ENCODE data around the gene TEX2. TPM values are rescaled to one million over a fixed set of nuclear protein-coding genes. Genes with fewer than 3 reads are reported as not detected.
"Not testable (repeated sequence)": the region's sequence is repeated elsewhere in the genome, so short reads cannot be mapped to it uniquely, and the experiment has no call there.

Gene TEX2
- total RNA-seq, 1 donor = 17.5 TPM

DNA sequence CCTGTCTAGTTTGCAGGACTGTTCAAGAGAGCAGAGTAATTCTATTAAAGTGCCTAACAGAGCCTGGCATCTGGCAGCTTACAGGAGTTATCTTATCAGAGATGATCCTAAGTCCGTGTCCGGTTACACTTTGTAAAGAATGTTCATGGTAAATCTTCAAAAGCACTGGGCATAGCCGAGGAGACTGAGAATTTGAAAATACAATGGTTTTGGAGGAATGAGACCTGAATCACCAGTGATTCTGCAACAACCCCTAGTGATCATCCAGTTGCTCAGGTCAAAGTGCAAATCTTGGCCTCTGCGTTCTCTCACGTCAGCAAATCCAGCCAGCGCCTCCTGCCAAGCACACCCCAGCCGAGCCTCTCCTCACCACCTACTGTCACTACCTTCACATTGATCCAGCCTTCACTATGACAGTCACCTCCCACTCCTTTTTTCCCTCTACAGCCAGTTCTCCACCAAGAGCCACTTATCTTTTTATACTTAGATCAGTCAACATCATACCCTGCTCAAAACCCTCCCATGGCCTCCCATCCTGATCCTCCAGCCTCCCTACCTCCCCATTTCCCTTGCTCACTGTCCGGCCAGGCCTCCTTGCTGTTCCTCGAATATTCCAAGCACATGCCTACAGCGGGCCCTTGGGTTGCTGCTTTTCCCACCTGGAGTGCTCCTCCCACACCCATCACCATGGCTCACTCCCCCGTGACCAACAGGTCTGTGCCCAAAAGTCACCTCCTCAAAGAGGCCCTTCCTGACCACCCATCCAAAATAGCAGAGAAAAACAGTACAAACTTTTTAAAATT is 75.8 kb downstream of the TEX2 start:
- DNase-seq (ENCODE audit: low read depth in 2 of 3, low spot score in 2 of 3) = no peak

DNA sequence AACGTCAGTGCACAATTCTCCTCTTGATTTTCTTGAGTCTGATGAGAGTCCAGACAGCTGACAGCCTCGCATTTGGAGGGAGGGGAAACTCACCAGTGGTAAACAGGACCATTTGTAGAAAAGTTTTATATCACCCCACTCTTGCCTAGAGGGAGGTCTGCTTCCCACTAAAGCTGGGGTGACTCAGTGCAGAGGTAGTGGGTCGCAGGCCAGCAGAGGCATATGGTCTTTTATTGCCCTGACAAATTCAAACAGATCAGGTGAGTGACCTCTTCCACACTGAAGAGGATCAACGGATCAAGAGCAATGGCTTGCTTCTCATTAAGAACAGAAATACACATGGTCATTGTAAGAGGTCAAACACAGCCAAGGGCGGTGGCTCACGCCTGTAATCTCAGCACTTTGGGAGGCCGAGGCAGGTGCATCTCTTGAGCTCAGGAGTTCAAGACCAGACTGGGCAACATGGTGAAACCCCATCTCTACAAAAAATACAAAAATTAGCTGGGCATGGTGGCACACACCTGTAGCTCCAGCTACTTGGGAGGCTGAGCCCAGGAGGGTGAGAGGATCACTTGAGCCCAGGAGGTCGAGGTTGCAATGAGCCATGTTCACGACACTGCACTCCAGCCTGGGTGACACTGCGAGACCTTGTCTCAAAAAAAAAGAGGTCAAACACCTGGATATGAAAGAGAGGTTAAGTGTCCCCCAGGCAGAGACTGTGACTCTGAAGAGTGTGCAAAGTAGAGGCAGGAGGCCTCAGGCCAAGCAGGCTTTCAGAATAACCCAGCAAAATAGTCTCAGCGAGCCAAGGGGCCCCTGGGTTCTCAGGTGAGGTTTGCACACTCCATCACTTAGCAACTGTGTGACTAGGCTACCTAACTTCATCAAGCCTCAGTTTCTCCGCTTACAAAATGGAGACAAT is 76.6 kb downstream of the TEX2 start:
- DNase-seq (ENCODE audit: low read depth in 2 of 3, low spot score in 2 of 3) = no peak

DNA sequence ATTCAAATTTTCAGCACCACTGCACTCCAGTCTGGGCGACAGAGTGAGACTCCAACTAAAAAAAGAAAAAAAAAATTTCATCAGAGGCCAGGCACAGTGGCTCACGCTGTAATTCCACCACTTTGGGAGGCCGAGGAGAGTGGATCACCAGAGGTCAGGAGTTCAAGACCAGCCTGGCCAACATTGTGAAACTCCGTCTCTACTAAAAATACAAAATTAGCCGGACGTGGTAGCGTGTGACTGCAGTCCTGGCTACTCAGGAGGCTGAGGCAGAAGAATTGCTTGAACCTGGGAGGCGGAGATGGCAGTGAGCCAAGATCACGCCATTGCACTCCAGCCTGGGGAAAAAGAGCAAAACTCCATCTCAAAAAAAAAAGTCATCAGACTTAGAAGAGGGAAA is 77.5 kb downstream of the TEX2 start:
- not testable (repeated sequence) for DNase-seq (ENCODE audit: low read depth in 2 of 3, low spot score in 2 of 3)

DNA sequence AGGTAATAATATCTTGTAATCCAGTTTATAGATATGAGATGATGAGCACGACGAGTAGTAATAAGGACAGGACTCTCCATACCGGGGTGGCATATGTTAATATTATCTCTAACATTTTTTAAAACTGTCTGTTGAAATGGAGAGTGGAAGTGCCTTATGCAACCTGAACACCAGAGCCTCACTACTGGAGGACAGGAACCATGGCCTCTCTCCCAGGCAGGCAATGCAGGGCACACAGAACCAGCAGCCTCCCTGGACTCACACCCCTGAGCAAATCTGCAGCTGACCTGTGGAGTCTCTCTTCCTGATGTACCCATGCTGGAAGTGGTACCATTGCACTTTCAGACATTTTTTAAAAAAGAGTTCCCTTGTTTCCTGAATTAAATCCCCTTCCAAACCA is 78.0 kb downstream of the TEX2 start:
- DNase-seq (ENCODE audit: low read depth in 2 of 3, low spot score in 2 of 3) = no peak

DNA sequence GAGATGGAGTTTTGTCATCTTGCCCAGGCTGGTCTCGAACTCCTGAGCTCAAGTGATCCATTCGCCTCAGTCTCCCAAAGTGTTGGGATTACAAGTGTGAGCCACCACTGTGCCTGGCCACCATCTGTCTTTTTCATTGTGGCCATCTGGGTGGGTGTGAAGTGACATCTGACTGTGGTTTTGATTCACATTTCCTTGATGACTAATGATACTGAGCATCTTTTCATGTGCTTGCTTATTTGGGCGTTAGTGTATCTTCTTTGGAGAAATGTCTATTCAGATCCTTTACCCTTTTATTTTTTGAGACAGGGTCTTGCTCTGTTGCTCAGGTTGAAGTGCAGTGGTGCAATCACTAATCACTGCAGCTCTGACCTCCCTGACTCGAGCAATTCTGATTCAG is 79.2 kb downstream of the TEX2 start:
- peak in 1 of 3 donors; percentile 36 for DNase-seq (ENCODE audit: low read depth in 2 of 3, low spot score in 2 of 3)

DNA sequence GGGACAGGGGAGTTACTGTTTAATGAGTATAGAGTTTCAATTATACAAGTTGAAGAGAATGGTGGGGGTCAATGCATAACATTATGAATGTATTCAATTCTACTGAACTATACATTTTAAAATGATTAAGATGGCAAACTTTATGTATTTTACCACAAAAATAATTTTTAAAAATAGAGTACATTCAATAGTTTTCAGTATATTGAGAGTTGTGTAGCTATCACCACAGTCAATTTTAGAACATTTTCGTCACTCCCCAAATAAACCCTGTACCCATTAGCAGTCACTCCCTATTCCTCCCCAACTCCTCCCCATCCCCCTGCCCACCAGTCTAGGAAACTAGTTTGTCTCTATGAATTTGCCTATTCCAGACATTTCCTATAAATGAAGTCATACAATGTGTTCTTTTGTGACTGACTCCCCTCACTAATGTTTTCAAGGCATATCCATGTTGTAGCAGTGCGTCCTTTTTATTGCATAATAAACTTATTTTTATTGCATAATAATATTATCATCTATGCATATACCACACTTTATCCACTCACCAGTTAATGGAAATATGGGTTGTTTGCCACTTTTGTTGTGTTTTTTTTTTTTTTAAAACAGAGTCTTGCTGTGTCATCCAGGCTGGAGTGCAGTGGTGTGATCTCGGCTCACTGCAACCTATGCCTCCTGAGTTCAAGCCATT is 80.6 kb downstream of the TEX2 start:
- DNase-seq (ENCODE audit: low read depth in 2 of 3, low spot score in 2 of 3) = no peak

DNA sequence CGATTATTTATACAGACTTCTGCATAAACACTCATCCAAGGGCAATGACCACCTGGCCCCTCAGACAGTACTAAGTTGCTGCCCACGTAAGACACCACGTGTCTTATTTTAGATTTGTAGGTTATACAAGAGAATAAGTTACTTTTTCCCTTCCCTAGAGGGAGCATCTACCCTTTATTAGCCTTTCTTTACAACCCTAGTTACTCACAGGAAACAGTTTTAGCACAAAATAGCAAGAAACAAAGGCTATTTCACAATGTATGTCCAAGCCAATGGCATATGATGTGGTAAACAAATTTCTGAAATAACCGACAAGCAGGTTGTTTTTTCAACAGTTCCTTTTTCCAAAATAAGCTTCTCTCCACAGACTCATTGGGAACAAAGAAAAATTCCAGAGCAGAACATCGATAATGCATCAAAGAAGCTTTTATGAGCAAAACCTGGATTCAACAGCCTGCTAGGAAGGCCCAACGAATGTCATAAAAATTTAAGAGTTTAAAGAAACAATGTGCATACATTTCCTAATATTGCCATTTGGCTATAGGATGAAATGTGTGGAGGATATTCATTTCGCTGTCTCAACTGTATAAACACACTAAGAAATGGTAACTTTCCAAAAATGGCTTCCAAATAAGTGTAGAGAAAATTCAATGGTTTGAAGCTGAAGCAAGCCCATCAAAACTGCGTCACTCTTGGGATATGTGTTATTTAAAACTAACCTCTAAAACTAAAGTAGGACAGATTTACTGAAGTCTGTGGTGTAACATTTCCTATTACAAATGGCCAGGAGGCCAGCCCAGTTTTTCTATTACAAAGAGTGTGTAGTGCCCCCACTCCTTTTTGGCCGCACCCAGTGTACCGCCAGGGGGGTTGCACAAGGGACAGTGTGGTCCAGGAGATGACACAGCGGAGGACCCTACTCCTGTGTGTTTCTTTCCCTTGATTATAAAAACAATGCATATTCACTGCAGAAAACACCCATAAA is 82.7 kb downstream of the TEX2 start:
- peak in 1 of 3 donors; percentile 11 for DNase-seq (ENCODE audit: low read depth in 2 of 3, low spot score in 2 of 3)

DNA sequence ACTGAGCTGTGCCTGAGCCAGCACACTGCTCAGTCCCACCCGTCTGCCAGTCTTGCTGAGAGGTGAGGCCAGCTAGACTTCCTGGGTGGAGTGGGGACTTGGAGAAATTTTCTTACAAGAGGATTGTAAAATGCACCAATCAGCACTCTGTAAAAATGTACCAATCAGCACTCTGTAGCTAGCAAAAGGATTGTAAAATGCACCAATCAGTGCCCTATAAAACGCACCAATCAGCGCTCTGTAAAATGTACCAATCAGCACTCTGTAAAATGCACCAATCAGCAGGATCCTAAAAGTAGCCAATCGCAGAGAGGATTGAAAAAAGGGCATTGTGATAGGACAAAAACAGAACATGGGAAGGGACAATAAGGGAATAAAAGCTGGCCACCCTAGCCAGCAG is 84.0 kb downstream of the TEX2 start:
- DNase-seq (ENCODE audit: low read depth in 2 of 3, low spot score in 2 of 3) = not testable (repeated sequence)

DNA sequence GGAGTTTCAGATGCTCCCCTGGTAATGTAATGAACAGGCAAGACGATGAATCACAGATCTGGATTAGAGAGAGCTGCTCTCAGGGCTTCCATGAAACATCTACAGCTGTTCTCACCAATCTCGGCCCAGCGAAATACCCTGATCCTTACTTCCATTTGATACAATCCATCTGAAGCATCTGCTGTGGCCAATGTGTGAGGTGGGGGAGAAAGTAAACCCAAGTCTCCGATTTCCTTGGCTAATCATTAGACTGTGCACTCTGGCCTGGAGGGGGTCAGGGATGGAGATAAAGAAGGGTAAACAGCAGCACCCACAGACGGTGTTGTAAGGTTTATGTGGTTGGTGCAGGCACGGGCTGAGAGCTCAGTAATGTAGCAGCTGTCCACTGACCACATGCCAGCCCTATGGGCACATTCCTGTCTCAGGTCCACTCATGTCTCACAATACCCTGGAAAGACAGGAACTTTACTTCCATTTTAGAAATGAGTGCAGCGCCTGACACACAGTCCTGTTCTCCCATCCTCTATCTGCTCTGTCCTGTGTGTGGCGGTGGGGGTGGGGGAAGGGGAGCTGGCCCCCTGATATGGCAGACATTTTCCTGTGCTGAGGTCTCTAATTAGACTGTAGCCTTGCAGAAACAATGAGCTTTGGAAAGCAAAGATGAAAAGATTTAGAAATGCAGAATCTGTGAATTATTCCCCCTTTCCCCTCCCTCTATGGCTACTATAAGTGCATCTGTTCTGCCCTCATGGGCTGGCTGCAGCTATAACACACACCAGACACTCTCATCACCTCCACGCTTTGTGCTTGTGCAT is 84.8 kb downstream of the TEX2 start:
- no peak for DNase-seq (ENCODE audit: low read depth in 2 of 3, low spot score in 2 of 3)

DNA sequence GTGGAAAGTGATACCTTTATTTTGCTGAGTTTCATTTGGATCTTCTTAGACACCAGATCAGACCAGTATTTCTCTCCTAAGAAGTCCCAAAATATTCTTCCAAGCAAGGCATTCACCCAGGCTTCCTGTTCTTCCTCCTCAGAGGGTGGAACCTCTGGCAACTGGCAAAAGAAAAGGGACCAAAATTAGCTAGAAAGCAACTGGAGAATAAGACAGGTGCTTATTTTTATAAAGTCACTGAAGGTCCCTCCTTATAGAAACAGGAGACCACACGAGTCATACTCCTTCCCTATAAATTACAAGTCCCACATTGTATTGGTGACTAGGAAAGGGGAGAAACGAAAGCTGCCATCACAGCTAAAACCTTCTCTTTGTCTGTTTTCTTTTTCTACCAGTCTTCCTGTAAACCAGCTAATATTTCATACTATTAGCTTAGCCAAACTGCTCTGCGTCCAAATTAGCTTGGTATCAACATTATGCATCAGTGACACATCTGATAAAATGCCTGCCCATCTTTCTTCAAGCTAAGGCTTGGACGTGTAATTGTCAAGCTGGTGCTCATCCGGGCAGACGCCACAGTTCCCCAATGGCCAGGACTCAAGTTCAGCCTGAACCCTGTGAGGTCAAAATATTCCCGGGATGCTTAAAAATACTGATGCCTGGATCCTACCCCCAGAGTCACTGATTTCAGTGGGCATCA is 85.6 kb downstream of the TEX2 start:
- no peak for DNase-seq (ENCODE audit: low read depth in 2 of 3, low spot score in 2 of 3)

DNA sequence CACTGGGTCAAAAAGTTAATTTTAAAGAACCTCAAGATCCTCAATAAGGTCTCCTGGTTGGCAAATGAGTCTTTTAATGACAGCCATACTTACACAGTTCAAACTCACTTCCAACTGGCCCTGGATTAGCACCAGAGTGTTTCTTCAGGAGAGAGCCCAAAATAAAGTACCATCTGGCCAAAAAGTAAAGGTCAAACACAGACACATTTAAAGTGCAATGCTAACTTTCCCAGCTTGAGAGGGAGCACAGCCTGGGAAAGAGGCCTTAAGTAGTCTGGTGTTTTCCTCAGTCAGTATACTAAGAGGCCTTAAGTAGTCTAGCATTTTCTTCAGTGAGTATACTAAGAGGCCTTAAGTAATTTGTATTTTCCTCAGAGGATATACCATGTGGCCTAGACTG is 86.5 kb downstream of the TEX2 start:
- no peak for DNase-seq (ENCODE audit: low read depth in 2 of 3, low spot score in 2 of 3)

DNA sequence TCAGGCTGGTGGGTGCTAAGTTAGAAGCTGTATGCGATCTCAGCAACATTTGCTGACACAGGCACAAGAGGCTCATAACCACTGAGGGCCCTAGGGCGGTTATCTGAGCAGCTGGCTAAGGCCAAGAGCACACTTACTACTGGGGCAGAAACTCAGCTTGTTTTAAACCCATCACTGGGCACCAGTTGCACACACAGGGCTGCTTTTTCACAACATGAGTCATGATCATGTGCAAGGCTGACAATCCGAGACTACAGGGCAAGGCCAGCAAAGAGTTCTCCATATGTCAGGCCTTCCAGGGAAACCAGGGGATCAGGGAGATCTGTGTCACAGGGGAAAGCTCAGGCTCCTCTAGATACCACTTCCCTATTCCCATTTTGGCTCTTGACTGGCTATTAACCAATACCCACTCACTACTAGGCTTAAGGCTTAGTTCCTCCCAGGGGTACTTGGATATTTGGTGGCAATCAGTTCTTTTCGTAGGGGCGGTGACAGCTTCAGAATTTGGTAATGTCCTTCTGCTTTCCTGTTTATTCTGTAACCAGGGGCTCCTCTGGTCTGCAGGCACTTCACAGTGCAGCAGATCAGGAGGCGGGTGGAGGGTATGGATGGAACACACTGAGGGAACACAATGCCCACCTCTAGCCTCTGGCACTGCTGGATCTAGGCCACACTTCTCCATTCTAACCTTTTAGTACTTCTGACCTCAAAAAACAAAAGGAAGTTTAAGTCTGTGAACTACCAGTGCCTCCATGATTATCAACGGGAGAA is 88.2 kb downstream of the TEX2 start:
- peak in 2 of 3 donors; percentile 31 to 36 for DNase-seq (ENCODE audit: low read depth in 2 of 3, low spot score in 2 of 3)

DNA sequence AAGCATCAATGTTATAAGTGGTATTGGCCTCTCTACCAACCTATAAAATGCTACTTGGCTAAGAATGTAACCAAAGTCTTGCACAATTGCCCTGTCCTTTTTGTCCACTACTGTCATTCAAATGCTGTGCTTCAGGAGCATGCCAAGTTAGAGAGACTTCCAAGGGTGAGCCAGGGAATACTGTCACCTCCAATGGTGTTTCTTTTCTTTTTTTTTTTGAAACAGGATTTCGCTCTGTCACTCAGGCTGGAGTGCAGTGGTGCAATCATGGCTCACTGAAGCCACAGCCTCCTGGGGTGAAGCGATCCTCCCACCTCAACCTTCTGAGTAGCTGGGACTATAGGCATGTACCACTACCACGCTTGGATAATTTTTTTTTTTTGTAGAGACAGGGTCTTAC is 89.4 kb downstream of the TEX2 start:
- DNase-seq (ENCODE audit: low read depth in 2 of 3, low spot score in 2 of 3) = no peak

DNA sequence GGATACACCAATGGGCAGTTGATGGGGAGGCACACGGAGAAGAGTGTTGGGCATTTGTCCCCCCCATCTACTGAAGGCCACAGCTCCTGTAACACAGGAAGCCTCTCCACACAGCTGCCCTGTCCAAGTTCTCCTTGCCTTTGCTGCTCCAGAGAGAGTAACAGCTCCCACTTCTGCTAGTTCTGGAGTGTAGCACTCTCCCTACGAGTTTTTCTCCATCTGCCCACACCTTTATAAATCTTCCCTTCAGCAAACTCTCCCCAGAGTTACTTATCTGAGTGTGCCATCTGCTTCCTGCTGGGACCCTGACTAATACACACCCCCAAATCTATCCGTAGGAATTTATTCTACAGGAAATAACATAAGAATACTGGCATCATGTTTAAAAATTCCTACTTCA is 90.5 kb downstream of the TEX2 start:
- peak in 2 of 3 donors; percentile 56 to 65 for DNase-seq (ENCODE audit: low read depth in 2 of 3, low spot score in 2 of 3)

DNA sequence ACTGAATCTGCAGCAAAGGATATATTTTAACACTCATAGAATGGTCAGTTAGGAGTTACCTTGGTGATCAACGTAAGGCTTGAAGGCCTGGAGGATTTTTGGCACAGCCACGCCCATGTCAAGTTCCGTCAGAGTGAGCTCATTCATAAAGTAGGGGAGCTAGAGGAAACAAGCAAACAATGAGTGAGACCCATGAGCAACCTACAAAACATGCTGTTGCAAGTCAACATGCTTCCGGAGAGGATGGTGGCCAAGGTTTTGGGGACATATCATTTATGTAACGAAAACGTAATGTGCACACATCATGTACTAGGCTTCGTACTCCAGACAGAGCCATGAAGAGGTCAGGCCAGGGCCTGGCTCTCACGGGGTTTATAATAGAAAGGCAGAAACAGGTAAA is 92.0 kb downstream of the TEX2 start:
- no peak for DNase-seq (ENCODE audit: low read depth in 2 of 3, low spot score in 2 of 3)

DNA sequence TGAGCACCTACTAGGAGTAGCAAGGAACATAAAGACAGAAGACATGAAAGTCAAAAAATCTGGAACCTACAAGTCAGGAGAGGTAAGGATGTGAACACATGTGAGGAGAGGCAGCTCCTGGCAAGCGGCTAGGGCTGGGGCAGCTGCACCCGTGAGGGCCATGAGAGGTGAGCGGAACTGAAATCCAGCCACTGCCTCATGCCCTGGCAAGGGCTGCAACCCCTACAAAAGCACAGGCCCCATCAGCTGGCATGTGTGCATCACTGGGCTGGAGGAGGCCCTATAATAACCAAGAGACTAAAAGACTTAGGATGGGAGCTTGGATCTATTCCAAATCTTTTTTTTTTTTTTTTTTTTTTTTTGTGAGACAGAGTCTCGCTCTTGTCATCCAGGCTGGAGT is 92.8 kb downstream of the TEX2 start:
- no peak for DNase-seq (ENCODE audit: low read depth in 2 of 3, low spot score in 2 of 3)

DNA sequence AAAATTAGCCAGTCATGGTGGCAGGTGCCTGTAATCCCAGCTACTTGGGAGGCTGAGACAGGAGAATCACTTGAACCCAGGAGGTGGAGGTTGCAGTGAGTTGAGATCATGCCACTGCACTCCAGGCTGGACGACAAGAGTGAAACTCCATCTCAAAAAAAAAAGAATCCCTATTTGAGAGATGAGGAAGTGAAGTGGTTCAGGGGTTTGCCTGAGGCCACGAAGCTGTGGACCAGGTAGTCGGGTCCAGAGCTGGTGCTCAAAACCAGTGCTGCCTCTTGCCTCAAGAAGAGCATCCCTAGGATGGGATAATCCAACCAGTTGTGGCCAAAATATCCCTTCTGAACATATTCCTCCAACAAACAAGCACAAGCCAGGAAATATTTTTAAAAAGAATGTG is 95.4 kb downstream of the TEX2 start:
- not testable (repeated sequence) for DNase-seq (ENCODE audit: low read depth in 2 of 3, low spot score in 2 of 3)

DNA sequence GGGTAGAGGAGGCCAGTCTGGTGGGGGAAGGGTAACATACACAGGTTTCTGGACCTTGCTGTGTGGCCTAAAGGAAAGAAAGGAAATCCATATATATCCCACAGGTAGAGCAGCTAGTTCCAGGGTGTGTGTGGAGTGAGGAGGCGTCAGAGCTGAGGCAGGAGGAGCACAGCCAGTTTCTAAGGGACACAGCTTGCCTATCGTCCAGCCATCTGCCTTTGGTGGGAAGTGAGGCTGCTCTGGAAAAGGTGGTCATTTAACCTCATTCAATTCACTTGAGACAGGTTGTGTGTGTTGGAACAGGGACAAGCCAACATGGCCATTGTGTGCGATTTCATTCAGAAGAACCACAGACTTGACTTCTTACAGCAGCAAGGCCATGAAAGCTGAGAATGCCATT is 96.2 kb downstream of the TEX2 start:
- no peak for DNase-seq (ENCODE audit: low read depth in 2 of 3, low spot score in 2 of 3)
